ENCODE data around the gene MAPK8IP2.

- TF ChIP-seq CTCF (IDR thresholded peaks at IDR 0.05; ENCODE audit: borderline replicate concordance, extremely low read depth, low read length, poor library complexity, severe bottlenecking) (no peak), EZH2 (IDR thresholded peaks at IDR 0.05; ENCODE audit: borderline replicate concordance, low read depth, low read length, severe bottlenecking) (no peak)
These were observed 22.2 kb downstream of the MAPK8IP2 start for GRCh38 chr22:50622723-50623327.

All from DND-41 (cell line).